GM12878 (cell line): Measurements from ENCODE around the gene PLPPR1. TPM values are rescaled to one million over a fixed set of nuclear protein-coding genes. Genes with fewer than 3 reads are reported as not detected.

ENCODE experiments used
- ATAC-seq: fragments of 200-7000 bp; cut with Tn5 transposase; 3 replicates; pipeline ENCODE4 v1.9.1; 2020; ENCODE audit warnings: mild to moderate bottlenecking, moderate library complexity
- BruUV-seq: library from RNA; stranded (reverse); fragments of 400-500 nt; replicated peaks from 2 replicates; lab custom pipeline; 2021; lab: Mats Ljungman, UMichigan
- CTCF ChIA-PET: fragments of 300-600 bp; sonication (Branson Sonifier 250); formaldehyde crosslinking; extraction: SDS; loops from one replicate; lab custom pipeline; 2021; ENCODE audit warnings: inconsistent platforms; lab: Yijun Ruan, JAX
- POLR2A ChIA-PET: fragments of 350-600 bp; formaldehyde crosslinking; extraction: SDS; loops from one replicate; lab custom pipeline; 2021; ENCODE audit warnings: inconsistent platforms; lab: Charles Lee
- RAD21 ChIA-PET: fragments of 300-600 bp; sonication (Branson Sonifier 250); formaldehyde crosslinking; loops from one replicate; lab custom pipeline; 2023; ENCODE audit warnings: antibody characterized with exemption; ENCODE audit not compliant: unreplicated experiment; lab: Charles Lee
- SMC1A ChIA-PET: fragments of 300-600 bp; sonication (Branson Sonifier 250); formaldehyde crosslinking; loops from one replicate; lab custom pipeline; 2023; ENCODE audit not compliant: unreplicated experiment, uncharacterized antibody; lab: Charles Lee
- DNase-seq: peaks from one replicate; pipeline ENCODE4 v3.0.0-alpha.2; 2011; ENCODE audit warnings: low read depth, low spot score
- FAIRE-seq: peaks from 3 replicates; lab custom pipeline; 2011; peaks lifted over from hg19 to GRCh38; lab: Jason Lieb, UNC
- H2AFZ ChIP-seq: 2 replicates; pipeline ENCODE4 v1.6.0; 2011; ENCODE audit warnings: low read depth, low read length, control low read depth; ENCODE audit not compliant: control insufficient read depth
- H3K27ac ChIP-seq: 2 replicates; pipeline ENCODE4 v1.5.1; 2011; ENCODE audit warnings: control low read depth; ENCODE audit not compliant: control insufficient read depth, insufficient read depth
- H3K27me3 ChIP-seq, 2 experiments: replicated peaks in 1 of 2; 2 replicates each; pipeline versions ENCODE4 v1.6.0 to v1.6.1; 2011; ENCODE audit warnings: low read length in 1 of 2; ENCODE audit not compliant: control insufficient read depth in 2 of 2, insufficient read depth in 2 of 2
- H3K36me3 ChIP-seq, 2 experiments: 2 replicates each; pipeline ENCODE4 v1.5.1; 2011; ENCODE audit warnings: low read length in 1 of 2; ENCODE audit not compliant: control insufficient read depth in 2 of 2, insufficient read depth in 2 of 2
- H3K4me1 ChIP-seq: 2 replicates; pipeline ENCODE4 v1.6.1; 2011; ENCODE audit warnings: mild to moderate bottlenecking, low read length, moderate library complexity, mixed read lengths; ENCODE audit not compliant: control insufficient read depth, insufficient read depth
- H3K4me2 ChIP-seq: 2 replicates; pipeline ENCODE4 v1.6.0; 2011; ENCODE audit warnings: control low read depth; ENCODE audit not compliant: control insufficient read depth, insufficient read depth
- H3K4me3 ChIP-seq: fragments of 200-600 bp; sonication (generic); 2 replicates; pipeline ENCODE4 v1.5.1; 2016
- H3K79me2 ChIP-seq: 2 replicates; pipeline ENCODE4 v1.6.0; 2011; ENCODE audit warnings: low read length; ENCODE audit not compliant: control insufficient read depth, insufficient read depth
- H3K9ac ChIP-seq: 2 replicates; pipeline ENCODE4 v1.8.0; 2011; ENCODE audit warnings: low read length, control low read depth, mixed read lengths; ENCODE audit not compliant: control insufficient read depth, insufficient read depth
- H3K9me3 ChIP-seq: replicated peaks from 3 replicates; pipeline ENCODE4 v1.5.1; 2011; ENCODE audit warnings: mild to moderate bottlenecking, low read length; ENCODE audit not compliant: control insufficient read depth, insufficient read depth
- H4K20me1 ChIP-seq: 2 replicates; pipeline ENCODE4 v1.6.0; 2011; ENCODE audit not compliant: control insufficient read depth, insufficient read depth
- BMI1 ChIP-seq: fragments of 450-650 bp; IDR thresholded peaks from 2 replicates; pipeline ENCODE4 v1.6.1; 2016; ENCODE audit warnings: mild to moderate bottlenecking, moderate library complexity, borderline replicate concordance
- EZH2 ChIP-seq: IDR thresholded peaks from 2 replicates; pipeline ENCODE4 v1.6.1; 2012; ENCODE audit warnings: low read depth, mild to moderate bottlenecking, control low read depth, inconsistent platforms, low read length, borderline replicate concordance; ENCODE audit not compliant: control insufficient read depth
- FOS ChIP-seq: IDR thresholded peaks from 3 replicates; pipeline ENCODE4 v1.6.1; 2011; ENCODE audit warnings: borderline replicate concordance; ENCODE audit not compliant: insufficient read length; ENCODE audit errors: extremely low read depth
- IKZF2 ChIP-seq, 2 experiments: fragments of 450-650 bp; IDR thresholded peaks; 2 replicates each; pipeline ENCODE4 v1.6.1; 2017; ENCODE audit warnings: mild to moderate bottlenecking in 2 of 2, moderate library complexity in 2 of 2
- MTA2 ChIP-seq: fragments of 450-650 bp; IDR thresholded peaks from 2 replicates; pipeline ENCODE4 v1.6.1; 2016; ENCODE audit warnings: low read depth, mild to moderate bottlenecking, moderate library complexity
- NFYB ChIP-seq: IDR thresholded peaks from 2 replicates; pipeline ENCODE4 v1.6.1; 2011; ENCODE audit warnings: low read depth, mild to moderate bottlenecking, low read length, improper control_type of control experiment, moderate library complexity; ENCODE audit not compliant: insufficient read depth
- PAX5 ChIP-seq: IDR thresholded peaks from 2 replicates; pipeline ENCODE4 v1.6.1; 2011; ENCODE audit warnings: low read depth, low read length, borderline replicate concordance
- PAX8 ChIP-seq: fragments of 450-650 bp; IDR thresholded peaks from 2 replicates; pipeline ENCODE4 v1.6.1; 2017; ENCODE audit warnings: mild to moderate bottlenecking, moderate library complexity
- POLR2A ChIP-seq: IDR thresholded peaks from 2 replicates; pipeline ENCODE4 v1.6.1; 2011; ENCODE audit warnings: low read depth, mild to moderate bottlenecking, low read length
- POLR2AphosphoS5 ChIP-seq: IDR thresholded peaks from 2 replicates; pipeline ENCODE4 v1.6.1; 2011; ENCODE audit warnings: mild to moderate bottlenecking, low read length, inconsistent platforms
- RB1 ChIP-seq: fragments of 450-650 bp; formaldehyde crosslinking; IDR thresholded peaks from 2 replicates; pipeline ENCODE4 v1.6.1; 2017; ENCODE audit warnings: mild to moderate bottlenecking, borderline replicate concordance
- STAT1 ChIP-seq: fragments of 450-650 bp; conservative IDR thresholded peaks from 2 replicates; pipeline ENCODE4 v1.6.1; 2014; ENCODE audit warnings: antibody characterized with exemption, mild to moderate bottlenecking
- TCF3 ChIP-seq: IDR thresholded peaks from 2 replicates; pipeline ENCODE4 v1.6.1; 2012; ENCODE audit warnings: low read depth, mild to moderate bottlenecking, low read length, borderline replicate concordance; ENCODE audit not compliant: insufficient read depth
- ZBED1 ChIP-seq: IDR thresholded peaks from 2 replicates; pipeline ENCODE4 v1.6.1; 2016; ENCODE audit warnings: borderline replicate concordance
- ZNF274 ChIP-seq: IDR thresholded peaks from one replicate; pipeline ENCODE4 v1.8.0; 2011; ENCODE audit not compliant: insufficient read length, insufficient read depth
- WGBS: methylation state at CpG from one replicate; pipeline ENCODE4 v1.1.6; 2016; ENCODE audit warnings: low lambda C conversion rate; ENCODE audit not compliant: insufficient replicate concordance, insufficient coverage; ENCODE audit errors: missing lambda C conversion rate; 5-methylcytosine and 5-hydroxymethylcytosine counted together
- in situ Hi-C: fragments of 300-500 bp; cut with MboI; formaldehyde crosslinking; loops from 9 replicates; pipeline ENCODE4 v1.14.3; 2018; ENCODE audit warnings: mixed read lengths
- intact Hi-C: fragments of 100-400 bp; cut with micrococcal nuclease; formaldehyde crosslinking; loops from one replicate; pipeline ENCODE4 v1.14.2; 2022; ENCODE audit not compliant: unreplicated experiment
- polyA plus RNA-seq, 11 experiments: library from polyadenylated mRNA; depleted of rRNA in 4 of 11; unstranded in 6 of 11; stranded (reverse) in 5 of 11; fragments of >200 nt; fragmentation: Nextera tagmentation in 4 of 11; fragmentation: Illumina TruSeq in 1 of 11; extraction: Ambion mirVana in 4 of 11; extraction: Trizol in 1 of 11; gene quantifications; 1 replicate in 1 of 11; 2 replicates in 10 of 11; pipeline versions ENCODE4 v1.2.1 to v1.2.3, GENCODE V29; 2011 to 2016; ENCODE audit warnings: inconsistent platforms in 2 of 11, missing spikeins in 2 of 11, low read depth in 1 of 11
- total RNA-seq, 4 experiments: library from RNA; depleted of rRNA in 3 of 4; stranded (reverse); fragments of >200 nt in 3 of 4; fragmentation: Illumina TruSeq in 1 of 4; extraction: Trizol in 1 of 4; gene quantifications; 2 replicates each; pipeline versions ENCODE4 v1.2.1 to v1.2.3, GENCODE V29; 2013 to 2021
- TF ChIP-seq, protein P1 (sequence below): fragments of 450-650 bp; formaldehyde crosslinking; IDR thresholded peaks from 2 replicates; pipeline ENCODE4 v1.5.0; 2022; ENCODE audit warnings: mild to moderate bottlenecking, missing genetic modification characterization
- TF ChIP-seq, protein P2 (sequence below): fragments of 450-650 bp; IDR thresholded peaks from 2 replicates; pipeline ENCODE4 v1.6.1; 2018; ENCODE audit warnings: borderline replicate concordance, mild to moderate bottlenecking; ENCODE audit not compliant: partially characterized antibody
- TF ChIP-seq, protein P3 (sequence below), 3 experiments: IDR thresholded peaks in 2 of 3; conservative IDR thresholded peaks in 1 of 3; 2 replicates each; pipeline ENCODE4 v1.5.1; 2011; ENCODE audit warnings: low read depth in 3 of 3, low read length in 3 of 3, mild to moderate bottlenecking in 3 of 3, control low read depth in 2 of 3, moderate library complexity in 2 of 3, inconsistent platforms in 1 of 3, mixed read lengths in 1 of 3; ENCODE audit not compliant: control insufficient read depth in 2 of 3, insufficient read depth in 1 of 3; ENCODE audit errors: extremely low read depth in 1 of 3

PLPPR1 gene
- total and polyA plus RNA-seq, 10 of the 15 experiments (the other 5 are each of a cell fraction or from before 2014, with no cell fraction given) = 0.69 TPM; not detected in 9

DNA sequence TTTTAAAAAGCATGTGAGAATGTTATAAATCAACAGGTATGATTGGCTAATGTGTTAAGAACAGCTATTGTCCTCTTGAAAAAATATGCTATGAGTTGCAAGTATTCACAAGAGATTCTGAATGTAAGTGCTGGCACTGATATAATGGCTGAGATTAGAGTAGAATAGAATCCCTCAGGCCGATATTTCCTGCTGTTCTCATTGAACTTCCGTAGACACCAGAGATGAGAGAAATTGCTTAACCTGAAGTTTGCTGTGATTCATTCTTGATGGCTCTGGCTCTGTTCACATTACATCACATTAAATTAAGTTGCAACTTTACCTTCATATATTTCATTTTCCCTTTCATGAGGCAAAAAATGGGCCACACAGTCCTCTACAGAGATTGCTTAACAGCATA lies 241.8 kb downstream of the PLPPR1 start (continued):
- TF ChIP-seq, protein P1, sequence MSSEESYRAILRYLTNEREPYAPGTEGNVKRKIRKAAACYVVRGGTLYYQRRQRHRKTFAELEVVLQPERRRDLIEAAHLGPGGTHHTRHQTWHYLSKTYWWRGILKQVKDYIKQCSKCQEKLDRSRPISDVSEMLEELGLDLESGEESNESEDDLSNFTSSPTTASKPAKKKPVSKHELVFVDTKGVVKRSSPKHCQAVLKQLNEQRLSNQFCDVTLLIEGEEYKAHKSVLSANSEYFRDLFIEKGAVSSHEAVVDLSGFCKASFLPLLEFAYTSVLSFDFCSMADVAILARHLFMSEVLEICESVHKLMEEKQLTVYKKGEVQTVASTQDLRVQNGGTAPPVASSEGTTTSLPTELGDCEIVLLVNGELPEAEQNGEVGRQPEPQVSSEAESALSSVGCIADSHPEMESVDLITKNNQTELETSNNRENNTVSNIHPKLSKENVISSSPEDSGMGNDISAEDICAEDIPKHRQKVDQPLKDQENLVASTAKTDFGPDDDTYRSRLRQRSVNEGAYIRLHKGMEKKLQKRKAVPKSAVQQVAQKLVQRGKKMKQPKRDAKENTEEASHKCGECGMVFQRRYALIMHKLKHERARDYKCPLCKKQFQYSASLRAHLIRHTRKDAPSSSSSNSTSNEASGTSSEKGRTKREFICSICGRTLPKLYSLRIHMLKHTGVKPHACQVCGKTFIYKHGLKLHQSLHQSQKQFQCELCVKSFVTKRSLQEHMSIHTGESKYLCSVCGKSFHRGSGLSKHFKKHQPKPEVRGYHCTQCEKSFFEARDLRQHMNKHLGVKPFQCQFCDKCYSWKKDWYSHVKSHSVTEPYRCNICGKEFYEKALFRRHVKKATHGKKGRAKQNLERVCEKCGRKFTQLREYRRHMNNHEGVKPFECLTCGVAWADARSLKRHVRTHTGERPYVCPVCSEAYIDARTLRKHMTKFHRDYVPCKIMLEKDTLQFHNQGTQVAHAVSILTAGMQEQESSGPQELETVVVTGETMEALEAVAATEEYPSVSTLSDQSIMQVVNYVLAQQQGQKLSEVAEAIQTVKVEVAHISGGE (CRISPR knock-in tag) = no peak
- TF ChIP-seq TCF3 (no peak), POLR2AphosphoS5 (no peak), FOS (no peak), ZNF274 (no peak)

DNA sequence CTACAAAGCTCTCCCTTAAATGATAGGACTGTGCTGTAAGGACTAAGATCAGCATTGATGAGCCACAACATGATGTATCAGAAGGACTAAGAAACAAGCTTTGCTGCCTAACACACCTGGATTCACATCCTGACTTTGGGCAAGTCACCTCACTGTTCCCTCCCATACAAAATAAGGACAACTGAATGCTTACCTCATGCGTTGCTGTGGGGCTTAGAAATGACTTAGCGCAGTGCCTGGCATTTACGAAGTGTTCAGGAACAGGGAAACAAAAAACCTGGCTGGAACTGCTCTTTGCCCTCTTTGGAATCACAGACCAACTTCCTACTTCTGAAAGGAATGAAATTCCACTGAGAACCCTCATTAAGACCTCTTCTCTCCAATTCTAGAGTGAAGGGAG lies 242.6 kb downstream of the PLPPR1 start:
- Histone ChIP-seq H3K4me1 (no peaks in the 10 kb centered on the region), H2AFZ (no peak overlapping the region), H3K4me2 (no peak overlapping the region), H3K9ac (no peak overlapping the region), H3K27ac (no peak overlapping the region), H3K4me3 (no peak overlapping the region), H3K79me2 (no peaks in the 10 kb centered on the region), H3K9me3 (no peaks in the 10 kb centered on the region), H4K20me1 (no peaks in the 10 kb centered on the region), H3K36me3 (no peaks in the 10 kb centered on the region), H3K27me3 (no peaks in the 10 kb centered on the region)
- CTCF ChIA-PET = no interaction called here
- no TSS peak for BruUV-seq
- in situ Hi-C loops = no loop called here
- no peak for FAIRE-seq
- no peak for ATAC-seq
- intact Hi-C loops = no loop called here
- DNase-seq = no peak
- SMC1A ChIA-PET = no interaction called here
- POLR2A ChIA-PET = no interaction called here
- RAD21 ChIA-PET = no interaction called here
- WGBS = 70% methylated on average over 3 of the region's 3 CpGs
- TF ChIP-seq, protein P2, sequence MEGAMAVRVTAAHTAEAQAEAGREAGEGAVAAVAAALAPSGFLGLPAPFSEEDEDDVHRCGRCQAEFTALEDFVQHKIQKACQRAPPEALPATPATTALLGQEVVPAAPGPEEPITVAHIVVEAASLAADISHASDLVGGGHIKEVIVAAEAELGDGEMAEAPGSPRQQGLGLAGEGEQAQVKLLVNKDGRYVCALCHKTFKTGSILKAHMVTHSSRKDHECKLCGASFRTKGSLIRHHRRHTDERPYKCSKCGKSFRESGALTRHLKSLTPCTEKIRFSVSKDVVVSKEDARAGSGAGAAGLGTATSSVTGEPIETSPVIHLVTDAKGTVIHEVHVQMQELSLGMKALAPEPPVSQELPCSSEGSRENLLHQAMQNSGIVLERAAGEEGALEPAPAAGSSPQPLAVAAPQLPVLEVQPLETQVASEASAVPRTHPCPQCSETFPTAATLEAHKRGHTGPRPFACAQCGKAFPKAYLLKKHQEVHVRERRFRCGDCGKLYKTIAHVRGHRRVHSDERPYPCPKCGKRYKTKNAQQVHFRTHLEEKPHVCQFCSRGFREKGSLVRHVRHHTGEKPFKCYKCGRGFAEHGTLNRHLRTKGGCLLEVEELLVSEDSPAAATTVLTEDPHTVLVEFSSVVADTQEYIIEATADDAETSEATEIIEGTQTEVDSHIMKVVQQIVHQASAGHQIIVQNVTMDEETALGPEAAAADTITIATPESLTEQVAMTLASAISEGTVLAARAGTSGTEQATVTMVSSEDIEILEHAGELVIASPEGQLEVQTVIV = no peak
- TF ChIP-seq MTA2 (no peak), PAX8 (no peak), BMI1 (no peak), NFYB (no peak), RB1 (no peak), ZBED1 (no peak), PAX5 (no peak), POLR2A (no peak), IKZF2 (IDR thresholded peaks at IDR 0.05) (no peak), EZH2 (no peak), STAT1 (no peak)
- TF ChIP-seq, protein P3, sequence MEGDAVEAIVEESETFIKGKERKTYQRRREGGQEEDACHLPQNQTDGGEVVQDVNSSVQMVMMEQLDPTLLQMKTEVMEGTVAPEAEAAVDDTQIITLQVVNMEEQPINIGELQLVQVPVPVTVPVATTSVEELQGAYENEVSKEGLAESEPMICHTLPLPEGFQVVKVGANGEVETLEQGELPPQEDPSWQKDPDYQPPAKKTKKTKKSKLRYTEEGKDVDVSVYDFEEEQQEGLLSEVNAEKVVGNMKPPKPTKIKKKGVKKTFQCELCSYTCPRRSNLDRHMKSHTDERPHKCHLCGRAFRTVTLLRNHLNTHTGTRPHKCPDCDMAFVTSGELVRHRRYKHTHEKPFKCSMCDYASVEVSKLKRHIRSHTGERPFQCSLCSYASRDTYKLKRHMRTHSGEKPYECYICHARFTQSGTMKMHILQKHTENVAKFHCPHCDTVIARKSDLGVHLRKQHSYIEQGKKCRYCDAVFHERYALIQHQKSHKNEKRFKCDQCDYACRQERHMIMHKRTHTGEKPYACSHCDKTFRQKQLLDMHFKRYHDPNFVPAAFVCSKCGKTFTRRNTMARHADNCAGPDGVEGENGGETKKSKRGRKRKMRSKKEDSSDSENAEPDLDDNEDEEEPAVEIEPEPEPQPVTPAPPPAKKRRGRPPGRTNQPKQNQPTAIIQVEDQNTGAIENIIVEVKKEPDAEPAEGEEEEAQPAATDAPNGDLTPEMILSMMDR (IDR thresholded peaks at IDR 0.05 in 2 of 3, conservative IDR thresholded peaks at IDR 0.05 in 1 of 3; ENCODE audit: control insufficient read depth in 2 of 3, extremely low read depth in 1 of 3, insufficient read depth in 1 of 3, low read depth in 3 of 3, low read length in 3 of 3) = no peak
